Adrenal gland (tissue), 5 donors: ENCODE measurements around the gene KRT31.

Experiments used
- POLR2A ChIP-seq, 2 donors: fragments of 450-650 bp; IDR thresholded peaks; one replicate each; pipeline ENCODE4 v1.6.1; 2017; ENCODE audit warnings: antibody characterized with exemption in 2 of 2, mild to moderate bottlenecking in 2 of 2, moderate library complexity in 1 of 2
- TF ChIP-seq, protein P1 (sequence below), 6 experiments: fragments of 450-650 bp in 4 of 6; fragments of 200-600 bp in 2 of 6; sonication (generic) in 1 of 6; IDR thresholded peaks; 1 replicate in 5 of 6; 2 replicates in 1 of 6; pipeline versions ENCODE4 v1.5.1 to v1.8.0; 2016 to 2021; ENCODE audit warnings: antibody characterized with exemption in 6 of 6, mild to moderate bottlenecking in 2 of 6, moderate library complexity in 1 of 6
- donor health status: DM: no; HTN: no; CAD: no.

DNA sequence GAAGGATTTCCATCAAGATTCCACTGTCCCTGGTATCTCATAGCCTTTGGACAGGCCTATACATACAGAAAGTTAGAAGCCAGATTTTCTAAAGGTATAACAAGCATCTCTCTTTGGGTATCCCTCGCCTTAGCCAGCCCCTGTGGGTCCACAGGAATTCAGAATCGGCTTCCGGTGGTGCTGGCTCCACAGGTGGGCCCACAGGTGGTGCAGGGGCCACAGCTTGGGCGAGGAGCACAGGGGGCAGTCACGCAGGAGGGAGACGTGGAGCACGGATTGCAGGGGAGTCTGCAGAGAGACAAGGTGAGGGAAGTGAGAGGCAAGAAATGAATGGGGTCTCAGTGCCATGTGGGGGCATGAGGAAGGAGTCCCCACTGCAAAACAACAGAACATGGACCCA, 39.8 kb upstream of the KRT31 start:
- TF ChIP-seq, protein P1, sequence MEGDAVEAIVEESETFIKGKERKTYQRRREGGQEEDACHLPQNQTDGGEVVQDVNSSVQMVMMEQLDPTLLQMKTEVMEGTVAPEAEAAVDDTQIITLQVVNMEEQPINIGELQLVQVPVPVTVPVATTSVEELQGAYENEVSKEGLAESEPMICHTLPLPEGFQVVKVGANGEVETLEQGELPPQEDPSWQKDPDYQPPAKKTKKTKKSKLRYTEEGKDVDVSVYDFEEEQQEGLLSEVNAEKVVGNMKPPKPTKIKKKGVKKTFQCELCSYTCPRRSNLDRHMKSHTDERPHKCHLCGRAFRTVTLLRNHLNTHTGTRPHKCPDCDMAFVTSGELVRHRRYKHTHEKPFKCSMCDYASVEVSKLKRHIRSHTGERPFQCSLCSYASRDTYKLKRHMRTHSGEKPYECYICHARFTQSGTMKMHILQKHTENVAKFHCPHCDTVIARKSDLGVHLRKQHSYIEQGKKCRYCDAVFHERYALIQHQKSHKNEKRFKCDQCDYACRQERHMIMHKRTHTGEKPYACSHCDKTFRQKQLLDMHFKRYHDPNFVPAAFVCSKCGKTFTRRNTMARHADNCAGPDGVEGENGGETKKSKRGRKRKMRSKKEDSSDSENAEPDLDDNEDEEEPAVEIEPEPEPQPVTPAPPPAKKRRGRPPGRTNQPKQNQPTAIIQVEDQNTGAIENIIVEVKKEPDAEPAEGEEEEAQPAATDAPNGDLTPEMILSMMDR (IDR thresholded peaks at IDR 0.05), result no peak
- no peak for TF ChIP-seq POLR2A (IDR thresholded peaks at IDR 0.05)
